Neural cell (in vitro differentiated cells): ENCODE measurements around the gene MCC. TPM values are rescaled to one million over a fixed set of nuclear protein-coding genes. Genes with fewer than 3 reads are reported as not detected.

Experiments used
- H2AFZ ChIP-seq: fragments of 200-600, 300-800 bp; sonication (generic), shearing (Covaris generic); 2 replicates; pipeline ENCODE4 v1.6.0; 2014; ENCODE audit warnings: low read depth, mild to moderate bottlenecking, antibody characterized with exemption, low read length, moderate library complexity
- H3F3A ChIP-seq: fragments of 200-600 bp; shearing (Covaris generic); 2 replicates; pipeline ENCODE4 v1.6.1; 2016; ENCODE audit warnings: mild to moderate bottlenecking, moderate library complexity, mixed read lengths, antibody characterized with exemption, low read length; ENCODE audit not compliant: insufficient read depth, poor library complexity, severe bottlenecking
- H3K27ac ChIP-seq: fragments of 200-600, 300-800 bp; sonication (generic), shearing (Covaris generic); 2 replicates; pipeline ENCODE4 v1.5.1; 2014; ENCODE audit warnings: mild to moderate bottlenecking, low read length, moderate library complexity
- H3K27me3 ChIP-seq: fragments of 300-800, 200-600 bp; sonication (generic), shearing (Covaris generic); 2 replicates; pipeline ENCODE4 v1.6.0; 2014; ENCODE audit warnings: mild to moderate bottlenecking, low read depth, low read length, moderate library complexity; ENCODE audit not compliant: insufficient read depth
- H3K36me3 ChIP-seq: fragments of 300-800, 200-600 bp; sonication (generic), shearing (Covaris generic); 2 replicates; pipeline ENCODE4 v1.5.1; 2014; ENCODE audit warnings: mild to moderate bottlenecking, antibody characterized with exemption, low read length, moderate library complexity; ENCODE audit not compliant: insufficient read depth
- H3K4me2 ChIP-seq: fragments of 300-800, 200-600 bp; sonication (generic), shearing (Covaris generic); 2 replicates; pipeline ENCODE4 v1.6.0; 2014; ENCODE audit warnings: mild to moderate bottlenecking, low read length
- H3K4me3 ChIP-seq: fragments of 300-800, 200-600 bp; sonication (generic), shearing (Covaris generic); 2 replicates; pipeline ENCODE4 v1.5.1; 2014; ENCODE audit warnings: mild to moderate bottlenecking, low read length, moderate library complexity
- H3K79me2 ChIP-seq: fragments of 200-600 bp; shearing (Covaris generic); replicated peaks from 2 replicates; pipeline ENCODE4 v1.6.0; 2014; ENCODE audit warnings: mild to moderate bottlenecking, low read length, moderate library complexity; ENCODE audit not compliant: insufficient read depth
- H3K9ac ChIP-seq: fragments of 300-800, 200-600 bp; sonication (generic), shearing (Covaris generic); 2 replicates; pipeline ENCODE4 v1.6.1; 2016; ENCODE audit warnings: mild to moderate bottlenecking, low read length, mixed read lengths
- H3K9me2 ChIP-seq: fragments of 200-600 bp; shearing (Covaris generic); 2 replicates; pipeline ENCODE4 v1.6.1; 2016; ENCODE audit warnings: mild to moderate bottlenecking, low read length, mixed read lengths; ENCODE audit not compliant: insufficient read depth
- H3K9me3 ChIP-seq: fragments of 200-600, 300-800 bp; sonication (generic), shearing (Covaris generic); 2 replicates; pipeline ENCODE4 v1.6.1; 2016; ENCODE audit warnings: mild to moderate bottlenecking, mixed run types, low read length, moderate library complexity, mixed read lengths
- H4K20me1 ChIP-seq: fragments of 200-600 bp; shearing (Covaris generic); 2 replicates; pipeline ENCODE4 v1.6.1; 2016; ENCODE audit warnings: mild to moderate bottlenecking, mixed run types; ENCODE audit not compliant: insufficient read depth
- EP300 ChIP-seq: fragments of 450-650 bp; conservative IDR thresholded peaks from 2 replicates; pipeline ENCODE4 v1.6.1; 2014; ENCODE audit warnings: antibody characterized with exemption, mild to moderate bottlenecking, moderate library complexity; ENCODE audit not compliant: poor library complexity, severe bottlenecking
- EZH2 ChIP-seq: fragments of 200-600, 300-800 bp; shearing (Covaris generic), sonication (generic); IDR thresholded peaks from 2 replicates; pipeline ENCODE4 v1.6.1; 2014; ENCODE audit warnings: antibody characterized with exemption, low read length, borderline replicate concordance, mild to moderate bottlenecking; ENCODE audit not compliant: insufficient read depth, poor library complexity, severe bottlenecking
- MXI1 ChIP-seq: fragments of 450-650 bp; conservative IDR thresholded peaks from 2 replicates; pipeline ENCODE4 v1.6.1; 2014; ENCODE audit warnings: antibody characterized with exemption, mild to moderate bottlenecking; ENCODE audit not compliant: poor library complexity, severe bottlenecking
- POLR2AphosphoS5 ChIP-seq: IDR thresholded peaks from 2 replicates; pipeline ENCODE4 v1.6.1; 2012
- RAD21 ChIP-seq: fragments of 450-650 bp; conservative IDR thresholded peaks from 2 replicates; pipeline ENCODE4 v1.6.1; 2014; ENCODE audit warnings: antibody characterized with exemption, mild to moderate bottlenecking, moderate library complexity
- REST ChIP-seq: IDR thresholded peaks from 2 replicates; pipeline ENCODE4 v1.6.1; 2012; ENCODE audit warnings: borderline replicate concordance
- SMC3 ChIP-seq: fragments of 450-650 bp; conservative IDR thresholded peaks from 2 replicates; pipeline ENCODE4 v1.6.1; 2014; ENCODE audit warnings: antibody characterized with exemption, mild to moderate bottlenecking, moderate library complexity; ENCODE audit not compliant: poor library complexity
- TAF1 ChIP-seq: IDR thresholded peaks from 2 replicates; pipeline ENCODE4 v1.6.1; 2012; ENCODE audit warnings: low read depth
- polyA plus RNA-seq: library from polyadenylated mRNA; depleted of rRNA; stranded (reverse); fragments of >200 nt; gene quantifications from 2 replicates; pipeline ENCODE4 v1.2.3, GENCODE V29; 2014
- TF ChIP-seq, protein P1 (sequence below): fragments of 450-650 bp; IDR thresholded peaks from 2 replicates; pipeline ENCODE4 v1.5.1; 2014; ENCODE audit warnings: antibody characterized with exemption, mild to moderate bottlenecking, moderate library complexity; ENCODE audit not compliant: poor library complexity, severe bottlenecking

MCC gene
- polyA plus RNA-seq, 1 donor from 2014 or later, result 2.2 TPM

GRCh38 chr5:113434889-113435288 lies 53.4 kb downstream of the MCC start, which contains the start of gene TSSK1B:
Gene TSSK1B (minus strand): TSS chr5:113434989. CDS start chr5:113434839, 150 bp downstream.
- Histone ChIP-seq H3K27ac (no peak within 1 kb of the TSS), H3F3A (no peaks in the 10 kb centered on the region), H3K9ac (no peak within 1 kb of the TSS), H3K79me2 (no peaks in the 10 kb centered on the region), H3K4me2 (no peak within 1 kb of the TSS), H3K36me3 (no peaks in the 10 kb centered on the region), H3K9me2 (no peaks in the 10 kb centered on the region), H3K9me3 (no peaks in the 10 kb centered on the region), H2AFZ (no peak within 1 kb of the TSS), H3K27me3 (no peaks in the 10 kb centered on the region), H3K4me3 (no peak within 1 kb of the TSS), H4K20me1 (no peaks in the 10 kb centered on the region)
- TF ChIP-seq TAF1, result no peak
- TF ChIP-seq POLR2AphosphoS5, result no peak
- TF ChIP-seq, protein P1, sequence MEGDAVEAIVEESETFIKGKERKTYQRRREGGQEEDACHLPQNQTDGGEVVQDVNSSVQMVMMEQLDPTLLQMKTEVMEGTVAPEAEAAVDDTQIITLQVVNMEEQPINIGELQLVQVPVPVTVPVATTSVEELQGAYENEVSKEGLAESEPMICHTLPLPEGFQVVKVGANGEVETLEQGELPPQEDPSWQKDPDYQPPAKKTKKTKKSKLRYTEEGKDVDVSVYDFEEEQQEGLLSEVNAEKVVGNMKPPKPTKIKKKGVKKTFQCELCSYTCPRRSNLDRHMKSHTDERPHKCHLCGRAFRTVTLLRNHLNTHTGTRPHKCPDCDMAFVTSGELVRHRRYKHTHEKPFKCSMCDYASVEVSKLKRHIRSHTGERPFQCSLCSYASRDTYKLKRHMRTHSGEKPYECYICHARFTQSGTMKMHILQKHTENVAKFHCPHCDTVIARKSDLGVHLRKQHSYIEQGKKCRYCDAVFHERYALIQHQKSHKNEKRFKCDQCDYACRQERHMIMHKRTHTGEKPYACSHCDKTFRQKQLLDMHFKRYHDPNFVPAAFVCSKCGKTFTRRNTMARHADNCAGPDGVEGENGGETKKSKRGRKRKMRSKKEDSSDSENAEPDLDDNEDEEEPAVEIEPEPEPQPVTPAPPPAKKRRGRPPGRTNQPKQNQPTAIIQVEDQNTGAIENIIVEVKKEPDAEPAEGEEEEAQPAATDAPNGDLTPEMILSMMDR, result no peak
- no peak for TF ChIP-seq SMC3
- no peak for TF ChIP-seq RAD21
- no peak for TF ChIP-seq REST
- no peak for TF ChIP-seq EP300
- no peak for TF ChIP-seq EZH2

- no peaks in the 10 kb centered on the region for H3F3A ChIP-seq
- H3K9me2 ChIP-seq, result no peaks in the 10 kb centered on the region
- TF ChIP-seq, protein P1, result no peak
- TF ChIP-seq EP300 (no peak), MXI1 (no peak), RAD21 (no peak), EZH2 (no peak), SMC3 (no peak), TAF1 (no peak), REST (no peak), POLR2AphosphoS5 (no peak)
- H3K9ac ChIP-seq, result no peak overlapping the region
- no peaks in the 10 kb centered on the region for H3K79me2 ChIP-seq
- H2AFZ ChIP-seq, result no peak overlapping the region
- no peak overlapping the region for H3K27ac ChIP-seq
- H3K27me3 ChIP-seq, result no peaks in the 10 kb centered on the region
- H4K20me1 ChIP-seq, result no peaks in the 10 kb centered on the region
- H3K4me2 ChIP-seq, result no peak overlapping the region
- no peak overlapping the region for H3K4me3 ChIP-seq
- no peaks in the 10 kb centered on the region for H3K9me3 ChIP-seq
- H3K36me3 ChIP-seq, result no peaks in the 10 kb centered on the region
These were observed 54.2 kb downstream of the MCC start for GRCh38 chr5:113433862-113434612.
